ENCODE data around the gene EPN2.

- TF ChIP-seq CTCF (IDR thresholded peaks at IDR 0.05): no peak
- TF ChIP-seq POLR2A (IDR thresholded peaks at IDR 0.05): no peak
Measured at GRCh38 chr17:19322861-19323260, 85.7 kb downstream of the EPN2 start.

All from thyroid gland (tissue), 4 donors.